ENCODE data around the gene RB1.
"Not testable (repeated sequence)": the region's sequence is repeated elsewhere in the genome, so short reads cannot be mapped to it uniquely, and the experiment has no call there.

Gene RB1

DNA sequence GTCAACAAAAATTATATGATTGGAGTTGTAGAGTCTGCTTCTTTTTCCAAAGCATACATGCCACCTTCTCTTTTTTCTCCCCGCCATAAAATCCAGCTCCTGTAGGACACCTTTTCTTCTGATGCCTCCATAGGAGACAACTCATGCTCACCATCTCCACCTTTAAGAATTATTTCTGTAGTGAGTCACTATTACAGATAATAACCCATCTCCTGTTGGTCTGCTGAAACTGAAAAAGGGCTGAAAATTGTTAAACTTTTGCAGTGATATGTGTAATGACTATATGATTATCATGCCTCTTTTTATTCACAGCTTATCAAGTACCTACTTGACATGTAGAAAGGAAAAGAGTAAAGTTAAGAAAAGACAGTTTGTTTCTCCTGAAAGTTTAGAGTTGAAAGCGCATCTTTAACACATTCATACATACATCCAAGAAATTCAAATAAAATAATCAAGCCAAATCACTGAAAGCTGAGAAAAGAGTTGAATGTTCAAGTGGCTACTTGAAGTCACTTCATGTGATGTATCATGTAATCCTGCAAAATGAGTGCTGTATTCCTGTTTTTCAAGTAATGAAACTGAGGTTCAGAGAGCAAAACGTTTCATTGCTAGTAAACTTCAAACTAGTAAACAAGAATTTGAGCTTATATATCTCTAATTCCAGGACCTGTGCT, 144.9 kb downstream of the RB1 start:
- no peak for DNase-seq

DNA sequence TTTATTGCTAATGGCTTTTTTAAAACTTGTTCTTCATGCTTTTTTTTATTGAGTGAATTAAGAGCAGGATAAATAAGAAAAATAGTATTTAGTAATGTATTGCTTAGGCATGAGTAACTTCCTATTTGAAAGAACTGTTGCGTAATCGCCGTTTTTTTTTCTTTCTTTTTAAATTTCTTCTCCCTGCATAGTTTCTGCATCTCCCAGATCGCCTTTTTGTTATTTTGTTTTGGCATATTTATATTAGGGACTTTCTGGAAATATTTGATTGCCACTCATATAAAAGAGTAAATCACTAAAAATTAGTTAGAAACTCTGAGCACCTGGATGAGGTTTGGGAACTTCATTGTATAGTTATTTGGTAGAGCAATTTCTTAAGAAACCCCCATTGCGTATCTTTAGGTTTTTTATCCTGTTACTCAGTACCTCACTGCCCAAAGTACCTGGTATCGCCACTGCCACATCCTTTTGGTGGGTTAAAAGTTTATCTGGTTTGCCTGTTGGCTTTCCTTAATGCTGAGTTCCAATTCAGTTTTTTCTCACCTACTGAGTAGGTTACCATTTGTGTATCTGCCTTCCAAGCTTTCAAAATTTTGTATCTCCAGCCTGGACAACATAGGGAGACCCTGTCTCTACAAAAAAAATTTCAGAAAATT, 145.5 kb downstream of the RB1 start:
- no peak for DNase-seq

DNA sequence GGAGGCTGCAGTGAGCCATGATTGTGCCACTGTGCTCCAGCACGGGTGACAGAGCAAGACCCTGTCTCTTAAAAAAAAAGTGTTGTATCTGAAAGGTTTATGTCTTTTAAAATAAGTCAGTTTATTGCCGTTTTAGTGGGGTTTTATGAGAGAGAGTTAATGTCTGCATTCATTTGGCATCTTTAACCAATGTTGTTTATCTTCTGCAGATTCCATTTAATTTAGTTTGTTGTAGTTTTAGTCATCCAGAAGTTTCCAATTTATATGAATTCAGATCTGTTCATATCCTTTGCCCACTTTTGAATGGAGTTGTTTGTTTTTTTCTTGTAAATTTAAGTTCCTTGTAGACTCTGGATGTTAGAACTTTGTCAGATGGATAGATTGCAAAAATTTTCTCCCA, 146.1 kb downstream of the RB1 start:
- no peak for DNase-seq

DNA sequence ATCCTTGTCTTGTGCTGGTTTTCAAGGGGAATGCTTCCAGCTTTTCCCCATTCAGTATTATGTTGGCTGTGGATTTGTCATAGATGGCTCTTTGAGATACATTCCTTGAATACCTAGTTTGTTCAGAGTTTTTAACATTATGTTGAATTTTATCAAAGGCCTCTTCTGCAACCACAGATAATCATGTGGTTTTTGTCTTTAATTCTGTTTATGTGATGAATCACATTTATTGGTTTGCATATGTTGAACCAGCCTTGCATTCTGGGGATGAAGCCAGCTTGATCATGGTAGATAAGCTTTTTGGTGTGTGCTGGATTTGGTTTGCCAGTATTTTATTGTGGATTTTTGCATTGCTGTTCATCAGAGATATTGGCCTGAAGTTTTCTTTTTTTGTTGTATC, 147.6 kb downstream of the RB1 start:
- not testable (repeated sequence) for DNase-seq

DNA sequence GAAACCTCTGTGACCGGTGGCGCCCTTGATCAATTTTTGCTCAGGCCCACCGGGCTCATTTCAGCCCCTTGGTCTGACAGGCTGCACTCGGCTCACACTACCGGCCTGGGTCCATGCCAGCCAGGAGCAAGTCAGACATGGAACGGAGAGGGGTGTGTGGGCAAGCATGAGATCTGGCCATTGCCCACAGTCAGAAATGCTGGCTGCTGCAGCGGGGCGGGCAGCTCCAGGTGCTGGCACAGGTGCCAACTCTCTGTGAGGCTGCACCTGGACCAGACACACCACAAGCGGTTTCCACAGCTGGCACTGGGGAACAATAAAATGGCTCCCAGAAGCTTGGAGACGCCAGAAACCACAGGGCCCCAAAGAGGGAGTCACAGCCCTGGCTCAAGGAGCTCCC, 153.0 kb downstream of the RB1 start:
- no peak for DNase-seq

DNA sequence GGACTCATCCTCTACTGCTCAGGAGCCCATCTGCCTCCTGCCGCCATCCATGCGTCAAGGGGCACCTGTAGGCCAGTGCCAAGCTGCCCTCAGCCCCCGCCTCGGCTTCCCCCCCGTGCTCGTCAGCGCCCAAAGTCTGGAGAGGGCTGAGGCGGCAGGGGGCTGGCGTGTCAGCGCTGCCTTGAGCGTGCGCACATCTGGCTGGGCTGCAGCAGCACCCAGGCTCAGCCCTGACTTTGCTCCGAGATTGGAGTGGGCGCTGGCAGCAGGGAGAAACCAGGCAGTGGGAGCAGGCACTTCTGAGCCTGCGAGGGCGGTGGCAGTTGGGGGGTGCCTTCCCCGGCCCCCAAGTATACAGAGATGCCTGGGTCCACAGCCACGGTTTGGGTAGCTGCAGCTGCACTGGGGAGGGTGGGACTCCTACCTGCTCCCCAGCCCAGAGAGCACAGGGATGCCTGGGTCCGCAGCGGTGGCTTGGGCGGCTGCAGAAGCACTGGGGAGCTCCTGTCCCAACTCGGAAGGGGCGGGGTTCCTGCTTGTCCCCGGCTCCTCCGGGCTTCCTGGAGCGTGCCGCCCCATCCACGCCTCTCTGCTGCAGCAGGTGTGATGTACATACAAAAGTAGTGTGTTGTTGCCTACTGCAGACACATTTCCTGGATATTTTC, 154.2 kb downstream of the RB1 start:
- DNase-seq, result no peak

DNA sequence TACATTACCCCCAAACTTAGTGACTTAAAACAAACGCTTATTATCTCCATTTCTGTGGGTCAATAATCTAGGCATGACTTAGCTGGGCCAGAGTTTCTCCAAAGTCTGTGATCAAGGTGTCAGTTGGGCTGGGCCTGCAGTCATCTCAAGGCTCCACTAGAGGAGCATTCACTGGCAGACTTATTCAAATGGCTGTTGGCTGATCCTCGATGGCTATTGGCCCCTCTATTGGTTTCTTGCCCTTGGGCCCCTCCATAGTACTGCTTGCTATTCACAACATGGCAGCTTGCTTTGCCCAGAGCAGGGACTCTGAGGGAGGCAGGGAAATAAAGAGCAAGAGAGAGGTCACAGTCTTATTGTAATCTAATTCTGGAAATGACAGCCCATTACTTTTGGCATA, 171.7 kb downstream of the RB1 start:
- DNase-seq, result no peak

DNA sequence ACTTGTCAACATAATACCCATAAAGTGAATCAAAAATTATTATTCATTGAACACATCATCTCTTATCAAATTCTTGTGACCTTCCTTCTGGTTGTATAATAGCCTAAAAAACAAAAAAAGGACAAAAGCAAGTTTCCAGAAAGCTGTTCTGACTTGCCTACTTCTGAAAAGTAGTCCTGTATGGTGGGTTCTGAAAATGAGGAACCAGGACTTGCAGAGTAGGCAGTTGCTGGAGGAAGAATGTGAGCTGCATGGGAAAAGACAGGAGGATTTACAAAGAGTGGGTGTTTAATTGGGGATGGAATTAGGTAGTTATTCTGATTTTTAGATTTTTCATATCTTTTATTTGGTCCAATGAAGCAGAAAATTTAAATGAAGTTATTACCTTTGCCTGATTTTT, 172.7 kb downstream of the RB1 start:
- DNase-seq, result no peak

DNA sequence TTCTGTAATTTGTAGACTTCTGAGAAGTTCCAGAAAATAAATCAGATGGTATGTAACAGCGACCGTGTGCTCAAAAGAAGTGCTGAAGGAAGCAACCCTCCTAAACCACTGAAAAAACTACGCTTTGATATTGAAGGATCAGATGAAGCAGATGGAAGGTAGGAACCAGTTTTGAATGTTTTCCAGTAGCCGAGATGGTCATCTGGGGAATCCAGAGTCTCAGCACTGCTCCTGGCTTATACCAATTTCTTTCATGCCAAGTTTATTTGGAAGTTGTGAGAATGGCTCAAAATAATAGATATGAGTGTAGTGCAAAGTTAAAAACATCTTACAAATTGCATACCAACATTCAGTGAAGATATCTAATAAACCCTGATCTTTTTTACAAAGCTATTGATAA, 173.1 kb downstream of the RB1 start:
- no peak for DNase-seq

DNA sequence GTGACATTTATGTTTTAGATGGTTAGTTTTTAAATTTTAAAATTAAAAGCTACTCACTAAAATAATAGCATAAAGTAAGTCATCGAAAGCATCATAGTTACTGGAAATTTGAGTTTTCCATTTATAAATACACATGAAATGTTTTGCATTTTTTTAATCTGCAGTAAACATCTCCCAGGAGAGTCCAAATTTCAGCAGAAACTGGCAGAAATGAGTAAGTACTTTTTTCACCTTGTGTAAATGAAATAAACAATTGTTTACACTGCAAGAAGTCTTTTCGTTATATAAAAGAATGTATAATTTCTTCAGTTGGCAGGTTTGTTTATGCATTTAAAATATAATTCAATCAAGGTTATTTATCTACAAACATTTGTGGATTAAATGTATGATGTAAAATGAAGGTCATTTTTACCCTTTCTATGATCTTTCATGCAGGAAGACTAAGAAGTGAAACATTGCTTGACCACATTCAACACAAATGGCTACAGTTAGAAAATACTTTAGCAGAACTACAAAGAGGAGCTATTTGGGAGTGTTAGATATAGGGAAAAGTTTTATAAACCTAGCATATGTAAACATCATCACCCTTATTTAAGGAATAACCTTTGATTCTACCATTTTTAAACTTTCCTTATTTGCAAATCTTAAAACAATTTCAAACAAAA, 173.8 kb downstream of the RB1 start:
- DNase-seq, result no peak

DNA sequence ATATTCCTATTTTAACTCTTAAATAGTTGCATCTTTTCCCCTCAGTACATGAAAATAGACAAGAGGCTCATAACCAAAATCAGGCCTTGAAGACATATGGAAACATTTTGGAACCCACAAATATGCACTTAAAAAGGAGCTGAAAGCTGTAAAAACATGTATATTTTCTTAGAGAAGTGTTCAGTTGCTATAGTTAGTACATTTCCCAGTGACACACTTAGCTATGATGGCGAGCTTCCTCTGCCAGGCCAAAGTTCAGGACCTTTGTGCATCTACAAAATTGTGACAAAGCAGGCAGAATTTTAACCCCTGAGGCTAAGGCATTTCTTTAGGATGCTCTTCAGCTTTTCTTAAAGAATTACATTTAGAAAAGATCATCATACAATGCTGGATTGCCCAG, 174.8 kb downstream of the RB1 start:
- DNase-seq, result no peak

DNA sequence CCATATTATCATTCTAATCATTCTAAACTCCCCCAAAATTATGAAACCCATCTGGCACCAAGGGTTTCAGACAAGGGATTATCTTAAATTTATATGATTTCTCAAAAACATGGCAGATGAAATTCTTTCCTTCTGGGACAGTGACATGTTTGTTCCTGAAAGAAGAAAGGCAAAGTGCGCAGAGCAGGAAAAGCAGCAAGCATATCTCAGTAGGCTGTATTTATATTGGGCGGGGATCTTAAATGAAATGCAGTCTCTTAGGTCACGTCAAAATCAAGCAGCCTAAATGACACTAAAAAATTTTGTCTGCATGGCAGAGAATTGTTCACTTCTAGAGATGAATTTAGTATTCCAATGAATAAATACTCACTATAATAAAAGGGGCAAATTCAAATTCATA, 180.0 kb downstream of the RB1 start:
- no peak for DNase-seq

DNA sequence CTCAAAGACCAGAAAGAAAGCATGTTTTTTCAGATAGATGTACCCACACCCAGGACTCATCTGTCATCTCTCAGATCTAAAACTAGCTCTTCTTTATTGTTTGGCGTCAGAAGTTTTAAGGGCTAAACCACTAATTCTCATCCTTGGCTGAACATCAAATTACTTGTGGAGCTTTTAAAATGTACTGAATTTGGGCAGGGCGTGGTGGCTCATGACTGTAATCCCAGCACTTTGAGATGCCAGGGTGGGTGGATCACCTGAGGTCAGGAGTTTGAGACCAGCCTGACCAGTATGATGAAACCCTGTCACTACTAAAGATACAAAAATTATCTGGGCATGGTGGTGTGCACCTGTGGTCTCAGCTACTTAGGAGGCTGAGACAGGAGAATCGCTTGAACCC, 181.9 kb downstream of the RB1 start:
- DNase-seq, result no peak

DNA sequence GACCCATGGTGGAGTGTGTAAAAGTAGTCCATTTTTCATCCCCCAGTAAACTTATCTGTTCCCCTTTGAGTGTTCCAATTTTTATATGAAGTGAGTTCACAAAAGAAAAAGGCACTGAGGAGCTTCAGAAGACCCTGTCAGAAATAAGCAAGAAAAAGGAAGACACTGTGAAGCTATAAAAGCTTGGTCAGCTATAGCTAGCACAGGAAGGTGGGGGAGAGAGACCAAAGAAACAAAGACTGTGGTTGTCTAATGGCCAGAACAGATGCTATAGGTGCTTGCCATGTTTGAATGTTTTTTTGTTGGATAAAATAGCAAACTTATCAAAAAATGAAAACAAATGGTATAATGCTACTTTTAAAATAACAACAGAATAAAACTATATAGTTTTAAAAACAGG, 182.8 kb downstream of the RB1 start:
- DNase-seq, result no peak

DNA sequence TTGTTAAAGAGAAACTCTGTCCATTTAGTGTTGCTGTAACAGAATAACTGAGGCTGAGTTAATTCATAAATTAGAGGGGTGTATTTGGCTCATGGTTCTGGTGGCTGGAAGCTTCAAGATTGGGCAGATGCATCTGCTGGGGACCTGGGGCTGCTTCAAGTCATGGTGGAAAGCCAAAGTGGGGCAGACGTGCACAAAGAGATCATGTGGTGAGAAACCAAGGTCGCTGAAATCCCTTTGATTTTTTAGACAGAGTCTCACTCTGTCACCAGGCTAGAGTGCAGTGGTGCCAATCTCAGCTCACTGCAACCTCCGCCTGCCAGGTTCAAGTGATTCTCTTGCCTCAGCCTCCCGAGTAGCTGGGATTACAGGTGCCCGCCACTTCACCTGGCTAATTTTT, 183.3 kb downstream of the RB1 start:
- DNase-seq, result no peak

DNA sequence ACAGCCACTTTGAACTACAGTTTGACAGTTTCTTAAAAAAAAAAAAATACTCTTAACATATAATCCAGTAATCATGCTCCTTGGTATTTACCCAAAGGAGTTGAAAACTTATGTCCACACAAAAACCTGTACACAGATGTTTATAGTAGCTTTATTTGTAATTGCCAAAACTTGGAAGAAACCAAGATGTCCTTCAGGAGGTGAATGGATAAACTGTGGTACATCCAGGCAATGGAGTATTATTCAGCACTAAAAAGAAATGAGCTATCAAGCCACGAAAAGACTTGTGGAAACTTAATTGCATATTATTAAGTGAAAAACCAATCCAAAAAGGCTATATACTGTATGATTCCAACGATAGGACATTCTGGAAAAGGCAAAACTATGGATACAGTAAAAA, 184.4 kb downstream of the RB1 start:
- DNase-seq, result no peak

DNA sequence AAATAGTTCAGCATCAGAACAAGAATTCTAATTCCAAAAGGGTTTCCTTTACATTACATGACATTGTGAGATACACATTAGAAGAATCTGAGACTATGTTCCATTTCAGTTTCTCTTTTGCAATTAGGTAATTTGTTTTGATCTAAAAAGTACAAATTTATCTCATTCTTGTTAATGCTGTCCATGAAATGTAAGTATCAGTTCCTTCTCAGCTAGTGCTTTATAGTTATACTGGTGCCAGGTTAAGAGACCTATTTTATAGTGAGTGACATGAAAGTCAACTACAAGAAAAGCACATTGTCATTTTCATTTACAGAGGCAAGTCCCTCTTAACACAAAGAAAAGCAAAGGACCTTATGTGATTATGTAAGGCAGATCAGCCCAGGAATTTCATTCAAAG, 185.4 kb downstream of the RB1 start:
- no peak for DNase-seq

DNA sequence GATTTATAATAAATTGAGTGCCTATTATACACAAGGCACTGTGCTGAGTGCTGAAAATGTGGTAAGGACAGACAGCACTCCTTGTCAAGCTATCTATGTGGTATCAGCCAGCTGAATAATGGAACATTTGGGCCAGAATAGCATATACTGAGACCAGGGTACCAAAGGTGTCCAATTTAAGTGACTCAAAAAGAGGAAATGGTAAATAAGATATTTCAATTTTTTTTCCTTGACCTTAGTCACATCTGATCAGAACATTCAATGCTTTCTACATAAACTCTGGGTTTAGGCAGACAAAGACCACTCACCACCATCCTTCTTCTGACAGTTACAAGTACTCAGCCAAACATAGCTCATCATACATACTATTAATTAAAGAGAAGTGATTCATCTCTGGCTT, 186.1 kb downstream of the RB1 start:
- DNase-seq, result no peak

DNA sequence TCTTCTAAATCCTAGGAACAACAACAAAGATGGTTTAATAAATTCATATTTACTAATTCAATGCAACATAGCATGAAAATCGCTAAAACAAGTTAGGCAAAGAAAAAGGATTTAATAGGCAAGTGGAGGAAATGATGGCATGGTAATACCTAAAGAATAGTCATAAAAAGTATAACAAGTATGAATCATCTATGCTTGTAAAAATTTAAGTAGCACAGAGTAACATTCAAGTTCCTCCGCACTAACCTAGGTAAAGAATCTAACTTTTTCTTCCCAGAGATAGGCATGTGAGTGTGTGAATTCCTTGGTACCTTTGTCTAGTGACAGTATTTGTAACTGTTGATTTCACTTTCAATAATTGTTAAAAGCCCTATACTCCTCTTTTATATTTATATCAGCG, 186.7 kb downstream of the RB1 start:
- no peak for DNase-seq

DNA sequence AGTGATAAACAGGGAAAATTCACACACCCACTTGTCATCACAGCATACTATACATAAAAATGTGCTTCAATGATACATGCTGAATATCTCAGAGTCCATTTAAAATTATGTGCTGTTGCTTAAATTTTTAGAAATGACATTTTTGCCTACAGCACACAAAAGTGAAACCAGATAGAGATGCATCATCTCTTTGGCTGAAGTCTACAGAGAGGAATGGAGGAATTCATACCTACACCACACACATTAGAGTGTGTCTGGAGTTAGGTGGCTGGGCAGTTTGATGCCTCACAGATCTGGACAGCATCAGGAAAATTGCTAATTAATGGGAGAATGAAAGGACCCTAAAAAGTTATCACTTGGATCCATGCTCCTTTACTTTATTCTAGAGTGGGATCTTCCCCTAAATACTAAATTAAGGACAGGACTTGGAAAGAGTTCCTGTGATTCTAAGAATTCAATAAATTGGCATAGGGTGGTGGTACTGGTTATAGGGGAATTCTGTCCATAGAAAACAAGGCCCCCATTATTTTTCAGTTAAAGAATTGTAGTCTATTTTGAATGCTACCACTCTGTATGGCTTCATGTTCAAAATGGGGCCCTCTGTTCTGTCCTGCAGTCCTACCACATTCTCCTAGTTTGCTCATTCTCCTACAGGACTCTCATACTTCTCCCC, 188.0 kb downstream of the RB1 start:
- no peak for DNase-seq

DNA sequence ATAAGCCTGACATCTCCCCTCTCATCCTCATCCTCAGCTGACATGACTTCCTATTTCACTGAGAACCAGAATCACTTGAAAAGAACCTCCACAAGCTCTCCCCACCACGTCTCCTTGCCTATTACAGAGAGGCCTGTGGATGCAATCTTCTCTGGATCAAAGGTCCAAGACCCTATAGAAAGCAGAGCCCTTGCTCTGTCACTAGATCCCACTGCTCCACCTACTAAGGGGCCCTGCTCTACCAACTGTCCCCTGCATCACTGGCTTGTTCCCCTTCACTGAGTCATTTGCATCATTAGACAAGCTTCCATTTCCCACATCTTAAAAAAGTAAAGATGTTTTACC, 188.5 kb downstream of the RB1 start:
- DNase-seq, result peak in 1 of 58 donors; percentile 61

DNA sequence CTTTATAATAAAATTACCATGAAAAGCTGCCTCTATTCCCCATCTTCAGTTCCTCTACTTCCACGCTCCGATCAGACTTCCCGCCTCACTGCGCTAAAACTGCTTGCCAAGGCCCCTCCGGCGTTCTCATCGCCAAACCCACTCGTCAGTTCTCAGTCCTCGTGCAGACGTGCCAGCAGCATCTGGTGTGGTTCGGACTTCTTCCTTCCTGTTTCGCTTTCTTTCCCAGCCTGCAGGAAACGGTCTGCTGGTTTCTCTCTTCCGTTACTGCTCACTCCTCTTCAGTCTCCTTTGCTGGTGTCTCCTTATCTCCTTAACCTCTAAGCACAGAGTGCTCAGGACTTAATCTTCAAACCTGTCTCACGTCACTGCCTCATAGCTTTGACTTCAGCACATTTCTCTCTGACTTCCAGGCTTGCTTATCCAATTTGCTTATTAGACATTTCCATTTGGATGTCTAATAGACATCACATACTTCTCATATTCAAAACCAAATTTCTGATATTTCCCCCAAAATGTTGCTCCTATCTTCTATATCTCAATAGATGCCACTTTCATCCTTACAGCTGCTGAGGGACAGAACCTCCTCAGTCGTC, 189.0 kb downstream of the RB1 start:
- DNase-seq, result peak in 44 of 58 donors; percentile 15 to 80 (median 48)

All from anterior cingulate cortex (tissue), 58 donors.